HG03095 (cell line): Measurements from ENCODE around the gene AASDHPPT.
"Not testable (repeated sequence)": the region's sequence is repeated elsewhere in the genome, so short reads cannot be mapped to it uniquely, and the experiment has no call there.

ENCODE experiments used
- ATAC-seq: cut with Tn5 transposase; IDR thresholded peaks from one replicate; pipeline ENCODE4 v1.9.1; 2021; ENCODE audit warnings: moderate library complexity; ENCODE audit not compliant: unreplicated experiment

Gene AASDHPPT, protein sequence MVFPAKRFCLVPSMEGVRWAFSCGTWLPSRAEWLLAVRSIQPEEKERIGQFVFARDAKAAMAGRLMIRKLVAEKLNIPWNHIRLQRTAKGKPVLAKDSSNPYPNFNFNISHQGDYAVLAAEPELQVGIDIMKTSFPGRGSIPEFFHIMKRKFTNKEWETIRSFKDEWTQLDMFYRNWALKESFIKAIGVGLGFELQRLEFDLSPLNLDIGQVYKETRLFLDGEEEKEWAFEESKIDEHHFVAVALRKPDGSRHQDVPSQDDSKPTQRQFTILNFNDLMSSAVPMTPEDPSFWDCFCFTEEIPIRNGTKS

DNA sequence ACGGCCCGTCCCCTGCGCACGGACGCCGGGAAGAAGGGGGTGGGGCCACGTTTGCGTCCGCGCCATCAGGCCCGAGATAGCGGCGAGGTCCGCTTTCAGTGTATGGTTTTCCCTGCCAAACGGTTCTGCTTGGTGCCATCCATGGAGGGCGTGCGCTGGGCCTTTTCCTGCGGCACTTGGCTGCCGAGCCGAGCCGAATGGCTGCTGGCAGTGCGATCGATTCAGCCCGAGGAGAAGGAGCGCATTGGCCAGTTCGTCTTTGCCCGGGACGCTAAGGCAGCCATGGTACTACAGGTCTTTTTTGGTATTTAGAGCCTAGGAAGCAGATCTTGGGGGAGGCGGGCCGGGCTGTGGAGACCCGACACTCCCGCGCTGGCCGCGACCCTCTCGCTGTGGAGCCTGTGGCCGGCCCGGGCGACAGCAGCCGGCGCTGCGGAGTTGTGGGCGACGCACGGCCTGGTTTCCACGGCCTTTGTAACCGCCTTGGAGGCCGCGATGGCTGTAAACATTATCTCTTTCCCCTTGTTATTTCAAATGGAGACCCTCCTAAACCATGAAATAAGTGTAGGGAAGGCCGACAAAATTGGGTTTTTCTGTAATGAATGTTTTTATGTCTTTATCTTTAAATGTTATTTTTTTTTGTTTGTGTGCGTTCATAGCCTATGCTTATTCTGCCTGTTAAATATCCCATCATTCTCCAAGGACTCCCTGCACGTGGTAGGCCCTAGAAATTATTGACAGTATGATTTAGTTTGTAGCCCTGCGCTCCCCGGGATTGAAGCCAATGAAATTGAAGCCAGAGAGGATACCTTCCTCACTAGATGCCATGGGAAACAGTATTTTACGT is at the start of gene AASDHPPT:
AASDHPPT (plus strand) TSS at position 54 of the 847 bp plus-strand sequence; CDS start at position 103, 49 bp downstream.
- peak; percentile 19 for ATAC-seq

DNA sequence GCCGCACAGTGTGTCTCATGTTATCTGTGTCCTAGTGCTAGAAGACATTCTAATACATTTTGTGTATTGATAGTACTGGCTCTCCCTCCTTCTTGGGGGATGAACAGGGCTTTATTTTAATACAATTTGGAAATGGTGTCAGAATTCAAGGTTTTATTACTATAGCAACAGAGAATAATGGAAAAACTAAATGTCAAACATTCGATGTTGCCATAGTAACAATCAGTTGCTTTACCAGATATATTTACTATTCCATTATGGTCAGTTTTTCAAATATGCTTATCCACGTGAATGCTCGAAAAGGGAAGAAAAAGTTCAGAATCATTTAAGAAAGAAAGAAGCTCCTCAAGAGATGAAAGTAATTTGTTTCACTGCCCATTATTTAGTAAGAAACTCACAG is 46.9 kb upstream of the AASDHPPT start:
- no peak for ATAC-seq

DNA sequence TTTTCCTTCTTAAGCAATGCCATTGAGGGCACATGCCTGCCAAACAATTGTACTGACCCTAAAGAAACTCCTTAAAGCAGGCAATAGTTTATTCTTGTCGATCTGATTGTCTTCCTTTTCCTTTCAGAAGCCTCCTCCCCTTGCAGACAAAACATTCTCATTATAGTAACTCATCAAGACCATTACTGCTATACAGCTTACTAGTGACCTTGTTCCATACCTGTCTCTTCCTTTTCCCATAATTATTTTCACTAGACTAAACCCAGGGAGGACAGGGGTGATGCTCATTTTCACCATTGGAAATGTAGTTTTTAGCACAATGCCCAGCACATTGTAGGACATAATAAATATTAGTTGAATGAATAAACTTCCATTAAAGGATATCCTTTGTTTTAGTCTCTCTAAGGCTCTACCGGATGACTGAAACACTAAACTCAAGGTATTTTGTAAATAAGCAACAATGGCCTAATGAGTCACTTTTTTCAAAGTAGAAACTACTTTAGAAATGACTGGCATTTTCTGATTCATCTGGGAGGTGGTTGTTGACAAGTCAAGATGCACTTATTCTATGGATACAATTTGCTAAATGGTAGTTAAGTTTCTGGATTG is 46.2 kb upstream of the AASDHPPT start:
- no peak for ATAC-seq

DNA sequence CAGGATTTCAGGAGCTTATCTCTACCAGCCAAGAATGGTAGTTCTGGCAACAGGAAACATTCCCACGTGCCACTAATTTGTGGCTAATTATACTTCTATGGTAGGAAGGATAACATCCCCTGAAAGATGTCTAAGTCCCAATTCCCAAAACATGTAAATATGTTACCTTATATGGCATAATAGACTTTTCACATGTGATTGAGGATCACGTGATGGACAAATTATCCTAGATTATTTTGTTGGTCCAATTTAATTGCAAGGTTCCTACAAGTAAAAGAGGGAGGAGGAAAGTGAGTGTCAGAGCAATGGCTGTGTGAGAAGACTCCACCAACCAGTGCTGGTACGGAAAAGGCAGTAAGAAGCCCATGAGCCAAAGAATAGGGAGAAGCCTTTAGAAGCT is 45.5 kb upstream of the AASDHPPT start:
- ATAC-seq: no peak

DNA sequence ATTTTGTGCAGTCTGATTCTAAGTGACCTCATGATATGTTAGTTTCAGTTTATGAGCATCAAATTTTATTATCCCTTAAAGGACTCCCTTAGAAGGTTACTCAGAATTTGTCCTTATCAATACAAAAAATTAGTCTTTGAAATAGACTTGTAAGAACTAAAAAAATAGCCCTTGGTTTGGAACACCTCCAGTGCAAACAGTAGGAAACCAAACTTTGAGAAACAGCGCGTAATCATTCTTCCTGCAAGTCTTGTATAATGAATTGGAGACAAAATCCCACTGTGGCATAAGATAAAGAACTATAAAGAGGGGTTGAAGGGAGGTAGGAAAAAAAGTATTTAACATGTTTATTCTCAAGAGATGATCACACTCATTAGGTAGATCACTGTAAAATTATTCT is 44.6 kb upstream of the AASDHPPT start:
- ATAC-seq: no peak

DNA sequence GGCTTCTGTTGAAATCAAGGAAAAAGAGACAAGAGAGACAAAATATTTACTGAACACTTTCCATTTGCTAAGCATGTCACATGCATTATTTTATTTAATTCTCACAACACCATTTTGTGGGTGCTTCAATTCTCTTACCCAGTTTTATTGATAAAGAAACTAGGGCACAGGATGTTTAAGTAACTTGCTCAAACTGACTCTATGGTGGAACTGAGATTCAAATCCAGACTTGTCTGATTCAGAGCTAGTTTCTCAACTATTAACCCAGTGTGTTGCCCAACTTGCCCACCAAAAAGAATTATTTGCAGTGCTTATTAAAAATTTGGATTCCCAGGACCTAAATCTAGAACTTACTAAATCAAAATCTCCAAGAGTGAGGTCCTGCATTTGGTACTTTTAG is 33.9 kb upstream of the AASDHPPT start:
- no peak for ATAC-seq

DNA sequence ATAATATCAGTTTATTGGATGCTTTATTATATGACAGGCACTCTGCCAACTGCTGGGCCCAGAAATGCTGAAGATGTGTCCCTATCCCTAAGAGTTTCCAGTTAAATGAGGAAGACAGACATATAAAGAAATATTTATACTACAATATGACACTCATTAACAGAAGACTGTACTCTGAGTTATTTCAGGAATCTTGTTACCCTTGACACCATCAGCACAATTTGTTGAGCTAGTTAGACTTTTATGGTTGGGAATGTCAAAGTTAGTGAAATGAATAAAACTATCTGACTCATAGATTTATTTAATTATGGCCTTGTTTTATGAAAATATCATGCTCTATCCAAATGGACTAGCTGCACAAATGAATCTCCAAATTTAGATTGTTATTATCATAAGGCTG is 29.8 kb upstream of the AASDHPPT start:
- no peak for ATAC-seq

DNA sequence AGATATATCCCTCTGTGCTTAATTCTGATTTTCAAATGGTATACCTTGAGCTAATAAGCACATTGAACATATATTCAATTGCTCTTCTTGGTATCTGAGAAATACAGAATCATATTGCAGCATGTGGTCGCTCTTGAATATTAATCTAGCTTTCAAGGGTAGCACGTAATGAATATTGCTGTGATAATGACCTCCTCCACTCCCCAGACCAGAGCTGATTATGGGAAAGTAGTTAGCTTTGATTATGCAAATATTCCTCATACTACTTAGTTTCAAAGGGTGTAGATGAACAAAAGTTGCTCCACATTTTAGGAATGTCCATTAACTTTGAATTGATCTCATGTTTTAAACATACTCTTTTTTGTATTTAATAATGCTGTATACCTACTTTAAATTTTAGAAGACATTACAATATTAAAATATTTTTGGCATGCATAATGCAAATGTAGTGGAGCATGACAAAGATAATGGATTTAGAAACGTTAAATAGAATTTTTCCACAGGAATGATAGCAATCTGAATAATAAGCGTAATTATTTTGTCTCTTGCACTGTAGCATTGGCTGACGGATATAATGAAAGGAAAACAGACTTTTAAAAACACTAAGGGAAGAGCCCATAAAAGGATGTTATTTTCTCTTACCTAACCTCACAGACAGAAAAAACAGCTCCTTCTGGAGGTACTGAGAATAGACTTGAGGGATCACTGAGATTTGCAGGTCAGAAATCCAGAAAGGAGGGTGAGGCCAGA is 27.6 kb upstream of the AASDHPPT start:
- ATAC-seq: no peak

DNA sequence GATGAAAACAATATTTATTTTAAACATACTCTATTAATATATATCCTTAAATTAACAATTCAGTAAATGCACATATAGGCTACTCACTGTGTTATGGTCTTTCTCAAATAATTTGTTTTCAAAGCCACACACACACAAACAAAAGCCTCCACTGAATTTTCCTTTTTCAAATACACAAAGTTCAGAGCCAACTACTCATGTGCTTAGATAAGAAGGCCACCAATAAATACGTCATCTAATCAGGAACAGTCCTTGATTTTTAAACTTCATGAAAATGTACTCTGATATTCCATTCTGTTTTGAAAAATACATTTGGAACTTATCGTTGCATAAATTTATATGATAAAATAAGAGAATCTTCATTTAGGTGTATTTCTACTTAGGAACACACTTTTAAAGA is 26.4 kb upstream of the AASDHPPT start:
- ATAC-seq: no peak

DNA sequence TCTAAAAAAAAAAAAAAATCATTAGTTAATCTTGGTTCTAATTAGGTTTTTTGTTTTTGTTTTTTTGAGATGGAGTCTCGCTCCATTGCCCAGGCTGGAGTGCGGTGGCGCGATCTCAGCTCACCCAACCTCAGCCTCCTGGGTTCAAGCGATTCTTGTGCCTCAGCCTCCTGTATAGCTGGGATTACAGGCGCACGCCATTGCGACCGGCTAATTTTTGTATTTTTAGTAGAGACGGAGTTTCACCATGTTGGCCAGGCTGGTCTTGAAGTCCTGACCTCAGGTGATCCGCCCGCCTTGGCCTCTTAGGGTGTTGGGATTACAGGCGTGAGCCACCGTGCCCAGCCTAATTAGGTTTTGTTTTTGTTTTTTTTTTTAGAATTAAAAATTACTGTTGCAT is 19.1 kb upstream of the AASDHPPT start:
- not testable (repeated sequence) for ATAC-seq

DNA sequence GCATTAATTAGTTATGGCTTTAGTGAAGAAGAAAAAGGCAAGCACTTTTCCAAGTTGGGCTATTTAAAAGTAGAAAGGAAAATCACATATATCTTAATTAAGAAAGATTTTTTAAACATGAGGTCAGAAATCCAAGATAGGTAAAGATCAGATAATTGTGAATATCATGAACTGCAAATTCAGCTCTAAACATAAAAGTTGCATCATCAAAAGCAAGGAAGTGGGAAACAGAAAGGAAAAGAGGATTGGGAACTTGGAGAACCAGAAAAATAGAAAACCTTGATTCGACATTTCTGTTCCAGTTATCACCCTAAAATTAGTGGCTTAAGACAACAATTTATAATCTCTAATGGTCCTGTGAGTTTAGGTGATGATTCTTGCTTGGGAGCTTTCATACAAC is 17.8 kb upstream of the AASDHPPT start:
- no peak for ATAC-seq

DNA sequence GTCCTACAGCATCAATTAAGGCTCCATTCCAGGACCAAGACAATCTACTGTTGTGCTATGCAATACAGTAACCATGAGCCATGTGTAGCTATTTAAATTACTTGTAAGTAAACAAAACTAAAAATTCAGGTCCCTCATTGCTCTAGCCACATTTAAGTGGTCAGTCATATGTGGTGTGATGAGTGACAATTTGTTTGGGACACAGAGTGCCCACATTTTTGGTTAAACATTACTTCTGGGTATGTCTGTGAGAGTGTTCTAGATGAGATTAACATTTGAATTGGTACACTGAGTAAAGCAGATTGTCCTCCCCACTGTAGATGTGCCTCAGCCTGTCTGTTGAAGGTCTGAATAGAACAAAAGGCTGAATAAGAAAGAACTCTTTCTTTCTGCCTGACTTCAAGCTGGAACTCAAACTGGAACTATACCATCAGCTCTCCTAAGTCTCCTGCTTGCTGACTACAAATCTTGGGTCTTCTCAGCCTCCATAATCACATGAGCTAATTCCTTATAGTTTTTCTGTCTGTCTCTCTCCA is 16.1 kb upstream of the AASDHPPT start:
- ATAC-seq: no peak

DNA sequence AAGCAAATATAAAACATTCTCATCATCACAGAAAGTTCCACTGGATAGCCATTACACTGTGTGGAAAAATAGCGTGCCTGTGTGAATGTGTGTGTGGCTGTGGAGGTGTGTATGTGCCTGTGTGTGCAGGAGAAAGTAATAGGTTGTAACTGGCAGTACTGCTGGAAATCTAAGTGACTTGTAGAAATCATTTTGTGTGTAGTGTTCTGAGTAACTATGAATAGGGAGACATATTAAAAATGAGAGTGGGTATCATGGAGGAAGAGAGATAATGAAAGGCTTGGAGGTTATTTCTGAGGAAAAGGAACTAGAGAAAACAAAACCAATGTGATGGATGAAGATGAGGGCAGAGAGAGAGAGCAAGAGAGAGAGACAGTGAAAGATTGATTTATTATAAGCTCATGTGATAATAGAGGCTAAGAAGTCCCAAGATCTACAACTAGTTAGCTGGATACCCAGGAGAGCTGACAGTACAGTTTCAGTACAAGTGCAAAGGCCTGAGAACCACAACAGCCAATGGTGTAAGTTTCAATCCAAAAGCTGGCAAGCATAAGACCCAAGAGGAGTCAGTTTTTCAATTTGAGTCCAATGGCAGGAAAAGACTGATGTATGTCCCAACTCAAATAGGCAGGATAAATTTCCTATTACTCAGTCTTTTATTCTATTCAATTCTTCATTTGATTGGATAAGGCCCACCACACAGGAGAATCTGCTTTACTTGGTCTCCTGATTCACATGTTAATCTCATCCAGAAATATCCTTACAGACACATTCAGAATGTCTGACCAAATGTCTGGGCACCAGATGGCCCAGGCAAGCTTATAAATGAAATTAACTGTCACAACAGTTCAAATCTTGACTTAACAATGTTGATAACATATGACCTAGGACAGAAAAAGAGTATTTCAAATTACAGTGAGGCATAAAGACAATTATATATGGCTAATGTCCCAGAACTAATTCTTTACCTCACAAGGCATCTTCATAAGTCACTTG is 15.2 kb upstream of the AASDHPPT start:
- ATAC-seq: no peak

DNA sequence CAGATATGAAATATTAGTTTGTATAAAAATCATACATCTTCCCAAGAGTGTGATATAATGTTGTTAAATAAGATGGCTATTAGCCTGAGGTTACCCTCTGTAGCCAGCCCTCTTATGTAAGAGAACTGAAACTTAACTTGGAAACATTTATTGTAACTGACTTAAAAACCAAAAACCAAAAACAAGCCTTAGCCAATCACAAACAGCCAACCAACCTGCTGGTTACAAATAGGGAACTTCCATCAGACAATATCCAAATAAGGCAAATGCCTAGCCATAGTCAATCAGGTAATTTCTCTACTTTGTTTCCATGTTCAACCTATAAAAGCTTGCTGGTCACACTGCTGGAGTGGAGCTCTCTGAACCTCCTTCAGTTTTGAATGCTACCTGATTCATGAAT is 14.5 kb upstream of the AASDHPPT start:
- ATAC-seq: peak; percentile 56

DNA sequence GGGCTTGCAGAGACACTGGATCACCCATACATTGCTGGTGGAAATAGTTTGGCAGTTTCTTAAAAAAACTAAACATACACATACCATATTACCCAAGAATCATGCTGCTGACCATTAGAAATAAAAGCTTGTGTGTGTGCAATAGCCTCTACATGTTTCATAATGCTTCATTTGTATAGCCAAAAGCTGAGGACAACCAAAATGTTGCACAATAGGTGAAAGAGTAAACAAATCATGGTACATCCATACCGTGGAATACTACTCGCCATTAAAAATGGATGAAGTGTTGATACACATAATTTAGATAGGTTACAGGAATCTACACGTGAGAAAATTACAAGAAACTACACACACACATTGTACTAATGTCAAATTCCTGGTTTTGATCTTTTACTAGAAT is 6.9 kb upstream of the AASDHPPT start:
- no peak for ATAC-seq

DNA sequence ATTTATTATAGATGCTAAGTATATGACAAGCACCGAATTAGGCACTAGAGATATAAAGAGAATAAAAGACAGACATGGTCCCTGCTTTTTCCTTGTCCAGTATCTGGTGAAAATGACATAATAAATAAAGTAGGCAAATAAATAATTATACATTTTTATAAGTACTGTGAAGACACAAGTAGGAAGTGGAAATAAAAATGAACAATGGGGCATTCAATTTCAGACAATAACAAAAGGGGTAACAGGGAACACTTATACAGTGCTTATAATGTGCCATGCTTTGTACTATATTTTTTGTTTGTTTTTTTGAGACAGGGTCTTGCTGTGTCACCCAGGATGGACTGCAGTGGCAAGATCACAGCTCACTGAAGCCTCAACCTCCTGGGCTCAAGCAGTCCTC is 4.7 kb upstream of the AASDHPPT start:
- ATAC-seq: no peak

DNA sequence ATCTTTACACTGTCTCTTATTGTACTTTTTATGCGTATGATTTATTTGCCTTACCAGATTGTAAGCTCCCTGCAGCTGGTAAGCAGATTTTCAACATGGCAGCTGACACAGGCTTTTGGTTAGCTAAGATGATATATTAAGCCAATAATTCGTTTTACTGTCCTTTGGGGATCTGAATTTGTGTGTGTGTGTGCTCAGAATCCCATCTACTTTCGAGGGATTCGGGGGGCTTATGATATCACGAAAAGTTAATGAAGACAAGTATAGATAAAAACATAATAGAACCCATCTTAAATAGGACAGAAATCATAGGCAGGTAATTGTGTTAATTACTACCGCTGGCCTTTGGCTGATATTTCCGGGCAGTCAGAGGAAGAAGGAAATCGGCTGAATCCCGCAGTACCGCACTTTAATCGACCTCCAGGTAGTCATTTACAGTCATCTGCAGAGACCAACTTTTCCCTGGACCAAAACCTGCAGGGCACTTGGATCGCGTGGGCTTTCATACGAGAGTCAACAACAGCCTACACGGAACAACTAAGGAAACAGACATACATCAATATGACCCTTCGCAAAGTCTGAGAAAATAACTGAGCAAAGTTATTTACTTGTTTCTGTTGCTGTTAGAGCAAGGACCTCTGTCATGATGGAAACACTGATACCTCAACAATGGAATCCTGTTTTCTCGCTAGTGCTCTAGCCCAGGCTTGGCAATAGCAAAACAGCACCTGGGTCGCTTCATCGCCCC is 1.1 kb upstream of the AASDHPPT start:
- ATAC-seq: peak; percentile 0

DNA sequence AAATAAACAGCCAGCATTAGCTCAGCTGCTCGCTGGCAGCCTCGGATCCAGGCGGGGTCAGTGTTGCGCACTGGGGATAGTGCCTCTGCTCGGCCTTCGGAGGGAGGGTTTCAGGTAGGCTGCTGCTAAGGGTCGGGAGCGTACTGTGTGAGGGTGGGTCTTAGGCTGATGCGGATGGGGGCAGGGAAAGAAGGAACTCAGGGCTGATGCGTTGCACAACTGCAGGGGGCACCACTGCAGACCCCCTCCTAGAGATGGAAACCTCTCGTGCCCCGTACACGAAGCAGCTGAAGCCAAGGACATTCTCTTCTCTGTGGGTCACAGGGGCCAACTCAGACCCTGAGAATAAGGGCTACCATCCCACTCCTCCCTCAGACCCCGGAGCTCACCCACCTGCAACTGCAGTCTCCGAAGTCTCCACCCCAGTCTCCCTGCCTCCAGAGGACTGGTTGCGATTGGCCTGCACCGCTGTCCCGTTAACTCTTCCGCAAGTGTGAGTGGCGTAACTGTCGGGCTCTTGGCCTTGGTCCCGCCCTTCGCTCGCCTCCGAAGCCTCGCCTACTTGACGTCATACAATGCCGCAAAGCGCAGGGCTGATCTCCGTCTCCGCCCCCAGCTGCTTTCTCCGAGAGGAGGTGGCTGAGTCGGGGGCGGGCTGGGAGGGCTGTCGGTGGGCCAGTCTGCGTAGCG is 398 bp upstream of the AASDHPPT start, which contains the start of gene KBTBD3:
KBTBD3 (minus strand) TSS at position 429 of the 690 bp plus-strand sequence. CDS start 18,250 bp downstream, outside the sequence.
- peak; percentile 93 for ATAC-seq
